ENCODE data around the gene ACBD6.
"Not testable (repeated sequence)": the region's sequence is repeated elsewhere in the genome, so short reads cannot be mapped to it uniquely, and the experiment has no call there.

ACBD6 gene

GRCh38 chr1:180486092-180486491 is 16.3 kb downstream of the ACBD6 start:
- DNase-seq, result no peak

DNA sequence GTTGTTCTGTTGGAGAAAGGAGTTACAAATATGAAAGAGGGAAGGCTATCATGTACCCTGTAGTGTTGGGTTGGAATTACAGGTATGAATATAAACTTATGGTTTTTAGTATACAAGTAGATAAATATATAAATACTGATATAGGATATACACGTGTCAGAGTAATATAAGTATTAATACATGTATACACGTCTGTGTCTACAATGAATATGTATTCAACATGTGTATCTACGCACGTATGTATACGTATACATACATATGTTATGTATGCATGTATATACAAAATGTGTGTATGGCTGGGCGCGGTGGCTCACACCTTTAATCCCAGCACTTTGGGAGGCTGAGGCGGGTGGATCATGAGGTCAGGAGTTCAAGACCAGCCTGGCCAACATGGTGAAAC is 17.9 kb downstream of the ACBD6 start:
- DNase-seq, result no peak

DNA sequence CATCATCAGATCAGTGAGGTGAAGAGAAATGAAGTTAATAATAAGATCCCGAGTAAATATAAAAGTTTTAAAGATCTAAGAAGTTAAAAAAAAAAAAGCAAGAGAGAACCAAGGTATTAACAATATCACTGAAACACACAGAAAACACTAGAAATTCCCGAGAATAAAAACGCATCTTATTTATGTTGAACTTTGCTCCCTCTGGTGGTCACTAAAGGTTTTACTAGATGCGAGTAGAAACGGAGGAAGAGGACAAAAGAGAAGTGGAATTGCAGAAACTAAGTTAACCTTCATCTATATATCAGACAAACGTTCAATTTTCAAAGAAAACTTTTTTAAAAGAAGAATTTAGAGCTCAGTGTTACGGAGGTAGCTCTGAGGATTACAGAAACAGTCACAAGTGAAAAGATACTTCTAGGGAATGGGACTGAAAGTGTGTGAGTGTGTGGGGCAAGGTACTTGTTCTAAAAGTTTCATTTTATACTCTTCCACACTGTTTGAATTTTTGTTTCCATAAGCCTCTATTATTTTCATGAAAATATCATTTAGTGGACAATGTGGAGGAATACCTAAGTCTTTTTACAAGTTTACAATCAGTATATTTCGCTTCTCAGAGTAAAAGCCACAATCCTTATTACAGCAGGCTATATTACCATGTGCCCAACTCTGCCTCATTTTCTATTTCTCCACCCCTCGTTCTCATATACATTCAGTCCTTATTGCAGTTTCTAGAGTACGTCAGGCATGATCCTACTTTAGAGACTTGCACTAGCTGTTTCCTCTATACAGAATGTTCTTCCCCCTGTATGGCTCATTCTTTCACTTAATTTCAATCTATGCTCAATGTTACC is 19.7 kb downstream of the ACBD6 start:
- DNase-seq, result no peak

GRCh38 chr1:180470031-180470430 is 32.3 kb downstream of the ACBD6 start:
- no peak for DNase-seq

DNA sequence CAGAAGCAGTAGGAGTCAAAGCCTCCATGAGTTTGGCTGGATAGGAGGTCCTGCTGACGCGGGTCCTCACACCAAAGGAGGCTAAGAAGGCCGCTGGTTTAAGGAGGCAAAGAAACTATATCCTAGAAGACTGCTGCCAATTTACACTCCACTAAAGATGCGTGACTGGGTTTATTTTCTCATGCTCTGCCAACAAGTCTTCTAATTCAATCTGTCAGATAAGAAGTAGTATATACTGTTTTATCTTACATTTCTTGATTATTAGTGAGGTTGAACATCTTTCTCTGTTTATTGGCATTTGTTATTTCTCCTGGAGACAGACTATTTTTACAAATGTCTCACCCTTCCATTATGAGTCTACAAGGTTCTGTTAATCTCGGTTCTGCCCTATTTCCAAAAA is 34.1 kb downstream of the ACBD6 start:
- no peak for DNase-seq

- DNase-seq, result no peak
These were observed 40.3 kb downstream of the ACBD6 start for GRCh38 chr1:180462102-180462501.

DNA sequence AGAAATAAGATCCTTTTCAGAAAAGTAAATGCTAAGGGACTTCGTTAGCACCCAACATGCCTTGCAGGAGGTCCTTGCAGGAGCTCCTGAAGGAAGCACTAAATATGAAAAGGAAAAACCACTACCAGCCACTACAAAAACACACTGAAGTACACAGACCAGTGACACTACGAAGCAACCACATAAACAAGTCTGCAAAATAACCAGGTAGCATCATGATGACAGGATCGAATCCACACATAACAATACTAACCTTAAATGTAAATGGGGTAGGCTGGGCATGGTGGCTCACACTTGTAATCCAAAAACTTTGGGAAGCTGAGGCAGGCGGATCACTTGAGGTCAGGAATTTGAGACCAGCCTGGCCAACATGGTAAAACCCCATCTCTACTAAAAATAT is 40.7 kb downstream of the ACBD6 start:
- not testable (repeated sequence) for DNase-seq

- DNase-seq, result no peak
These were observed 43.6 kb downstream of the ACBD6 start for GRCh38 chr1:180458807-180459206.

DNA sequence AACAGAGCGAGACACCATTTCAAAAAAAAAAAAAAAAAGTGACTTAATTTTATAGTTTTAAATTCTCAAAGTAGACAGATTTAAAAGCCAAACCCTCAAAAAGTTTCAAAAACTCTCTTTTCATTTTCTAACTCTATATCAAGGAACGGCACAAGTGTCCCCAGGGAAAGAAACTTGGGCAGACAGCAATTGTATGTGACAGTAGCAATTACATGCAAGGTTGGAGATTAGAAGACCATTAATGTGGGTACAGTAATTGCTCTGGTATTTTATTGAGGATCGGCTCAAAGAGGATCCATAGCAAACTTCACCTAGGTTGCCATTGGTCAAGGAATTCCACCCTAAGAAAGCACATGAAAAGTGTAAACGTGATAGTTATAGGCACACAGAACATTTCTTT is 46.2 kb downstream of the ACBD6 start:
- DNase-seq, result no peak

DNA sequence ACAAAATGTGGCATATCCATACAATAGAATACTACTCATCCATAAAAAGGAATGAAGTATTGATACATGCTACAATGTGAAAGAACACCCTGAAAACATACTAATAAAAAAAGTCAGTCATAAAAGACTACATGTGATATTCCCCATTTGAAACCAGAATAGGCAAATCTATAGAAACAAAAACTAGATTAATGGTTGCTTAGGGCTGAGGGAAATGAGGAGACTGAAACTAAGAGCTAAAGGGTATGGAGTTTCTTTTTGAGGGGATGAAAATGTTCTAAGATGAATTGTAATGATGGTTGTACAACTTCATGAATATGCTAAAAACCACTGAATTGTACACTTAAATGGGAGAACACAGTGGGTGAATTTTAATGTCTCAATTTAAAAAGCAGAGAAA is 50.9 kb downstream of the ACBD6 start:
- DNase-seq, result no peak

GRCh38 chr1:180444522-180444921 is 57.9 kb downstream of the ACBD6 start:
- no peak for DNase-seq

DNA sequence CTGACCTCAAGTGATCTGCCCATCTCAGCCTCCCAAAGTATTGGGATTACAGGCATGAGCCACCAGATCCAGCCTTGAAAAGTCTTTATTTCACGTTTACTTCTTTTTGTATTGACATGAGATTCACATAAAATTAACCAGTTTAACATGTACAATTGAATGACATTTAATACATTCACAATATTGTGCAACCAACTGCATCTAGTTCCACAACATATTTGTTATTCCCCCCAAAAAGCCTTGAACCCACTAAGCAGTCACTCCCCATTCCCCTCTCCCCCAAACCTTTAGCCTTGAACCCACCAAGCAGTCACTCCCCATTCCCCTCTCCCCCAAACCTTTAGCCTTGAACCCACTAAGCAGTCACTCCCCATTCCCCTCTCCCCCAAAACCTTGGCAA is 62.0 kb downstream of the ACBD6 start:
- no peak for DNase-seq

GRCh38 chr1:180435566-180435965 is 66.8 kb downstream of the ACBD6 start:
- no peak for DNase-seq

- no peak for DNase-seq
These were observed 68.5 kb downstream of the ACBD6 start for GRCh38 chr1:180433873-180434272.

DNA sequence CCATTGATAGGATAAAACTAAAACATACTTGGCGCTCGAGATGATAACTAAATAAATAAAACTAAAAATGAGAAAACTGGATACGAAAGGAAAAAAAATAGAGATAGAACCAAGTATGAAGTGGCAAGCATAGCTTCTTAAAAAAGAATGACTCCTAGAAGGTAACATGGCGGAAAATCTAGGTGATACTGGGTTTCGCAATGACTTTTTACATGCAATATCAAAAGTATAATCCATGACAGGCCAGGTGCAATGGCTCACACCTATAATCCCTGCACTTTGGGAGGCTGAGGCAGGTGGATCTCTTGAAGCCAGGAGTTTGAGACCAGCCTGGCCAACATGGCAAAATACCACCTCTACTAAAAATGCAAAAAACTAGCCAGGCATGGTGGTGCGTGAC is 70.7 kb downstream of the ACBD6 start:
- no peak for DNase-seq

- no peak for DNase-seq
These were observed 73.3 kb downstream of the ACBD6 start for GRCh38 chr1:180428782-180429695.

GRCh38 chr1:180425952-180426351 is 76.4 kb downstream of the ACBD6 start:
- DNase-seq, result no peak

GRCh38 chr1:180424848-180425457 is 77.4 kb downstream of the ACBD6 start:
- no peak for DNase-seq

GRCh38 chr1:180421614-180422013 is 80.8 kb downstream of the ACBD6 start:
- no peak for DNase-seq

GRCh38 chr1:180421145-180421544 is 81.2 kb downstream of the ACBD6 start:
- not testable (repeated sequence) for DNase-seq

DNA sequence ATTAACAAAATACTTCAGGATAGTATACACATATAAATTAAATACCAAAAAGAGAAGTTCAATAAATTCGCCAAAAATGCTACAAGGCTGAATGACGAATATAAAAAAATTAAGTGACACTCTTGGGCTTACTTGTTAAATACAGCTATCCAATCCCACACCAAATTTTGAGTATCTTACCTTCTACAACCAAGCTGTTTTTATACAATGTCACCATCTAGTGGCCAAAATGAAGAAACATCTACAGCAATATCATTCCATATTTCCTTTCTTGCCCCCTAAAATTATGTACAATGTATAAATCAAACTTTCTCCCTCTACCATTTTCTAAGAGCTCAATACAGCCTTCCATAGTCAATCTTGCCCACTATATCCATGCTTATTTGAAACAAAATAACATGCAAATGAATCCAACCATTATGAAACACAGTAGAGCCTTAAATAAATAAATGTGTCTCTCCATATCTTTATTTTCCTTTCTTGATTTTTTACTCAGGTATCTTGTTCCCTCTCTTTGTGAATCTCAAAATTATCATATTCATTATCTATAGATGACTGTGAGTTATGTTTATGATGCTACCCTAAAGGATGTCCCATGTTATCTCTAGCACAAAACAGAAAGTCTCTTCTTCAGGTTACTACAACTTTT is 86.3 kb downstream of the ACBD6 start:
- DNase-seq, result no peak

DNA sequence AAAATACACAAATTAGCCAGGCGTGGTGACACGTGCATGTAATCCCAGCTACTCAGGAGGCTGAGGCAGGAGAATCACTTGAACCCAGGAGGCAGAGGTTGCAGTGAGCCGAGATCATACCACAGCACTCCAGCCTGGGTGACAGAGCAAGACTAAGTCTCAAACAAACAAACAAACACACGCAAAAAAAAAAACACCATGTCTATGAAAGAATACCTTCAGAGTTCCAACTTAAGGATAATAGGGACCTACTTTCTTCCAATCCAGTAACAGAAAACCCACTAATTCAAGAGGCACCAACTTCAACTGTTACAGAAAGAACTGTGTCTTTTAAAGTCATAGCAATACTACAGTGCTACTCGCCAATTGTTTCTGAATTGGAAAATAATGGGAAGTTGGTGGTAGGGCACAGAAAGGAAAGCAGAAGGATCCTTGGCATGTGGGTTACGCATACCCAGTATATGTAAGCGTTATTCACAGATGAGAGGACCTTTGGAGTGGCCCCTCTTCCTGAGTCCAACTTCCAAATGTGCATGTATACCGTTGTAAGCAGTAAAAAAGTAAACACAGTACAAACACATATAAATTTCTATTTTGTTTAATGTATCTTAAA is 87.0 kb downstream of the ACBD6 start:
- no peak for DNase-seq

- no peak for DNase-seq
These were observed 89.8 kb downstream of the ACBD6 start for GRCh38 chr1:180412583-180412982.
